SK-N-SH (cell line): Measurements from ENCODE around the gene CELSR2. TPM values are rescaled to one million over a fixed set of nuclear protein-coding genes. Genes with fewer than 3 reads are reported as not detected.
"Not testable (repeated sequence)": the region's sequence is repeated elsewhere in the genome, so short reads cannot be mapped to it uniquely, and the experiment has no call there.

ENCODE experiments used
- CTCF ChIA-PET: fragments of 300-600, 350-600 bp; formaldehyde crosslinking; extraction: SDS; loops from one replicate; lab custom pipeline; 2021; lab: Yijun Ruan, JAX
- POLR2A ChIA-PET: fragments of 350-600 bp; sonication (Branson Sonifier 250); formaldehyde crosslinking; extraction: SDS; loops from one replicate; lab custom pipeline; 2020; ENCODE audit warnings: antibody characterized with exemption, inconsistent platforms; lab: Yijun Ruan, JAX
- DNase-seq: peaks from one replicate; pipeline ENCODE4 v3.0.0; 2012
- H2AFZ ChIP-seq: fragments of 200-600 bp; sonication (generic); 2 replicates; pipeline ENCODE4 v1.8.1; 2016; ENCODE audit warnings: antibody characterized with exemption, mild to moderate bottlenecking, low read depth
- H3F3A ChIP-seq: fragments of 200-600 bp; sonication (generic); replicated peaks from 2 replicates; pipeline ENCODE3; 2016; ENCODE audit warnings: antibody characterized with exemption, mild to moderate bottlenecking; ENCODE audit not compliant: insufficient read depth
- H3K27ac ChIP-seq, 2 experiments: fragments of 200-500 bp in 1 of 2; fragments of 200-600 bp in 1 of 2; sonication (Bioruptor generic) in 1 of 2; sonication (generic), shearing (Covaris generic) in 1 of 2; 2 replicates each; pipeline versions ENCODE4 v1.5.1 to v1.6.1; 2014 to 2016; ENCODE audit warnings: low read depth in 2 of 2, inconsistent platforms in 1 of 2, low read length in 1 of 2, mild to moderate bottlenecking in 1 of 2, mixed read lengths in 1 of 2
- H3K27me3 ChIP-seq: fragments of 200-600 bp; sonication (generic), shearing (Covaris generic); 2 replicates; pipeline ENCODE4 v1.6.1; 2016; ENCODE audit warnings: mixed run types; ENCODE audit not compliant: insufficient read depth
- H3K36me3 ChIP-seq, 2 experiments: fragments of 200-500 bp in 1 of 2; fragments of 200-600 bp in 1 of 2; sonication (Bioruptor generic) in 1 of 2; sonication (generic) in 1 of 2; replicated peaks in 1 of 2; 2 replicates each; pipeline versions ENCODE3 to v1.5.1; 2014 to 2016; ENCODE audit warnings: low read length in 1 of 2, mild to moderate bottlenecking in 1 of 2; ENCODE audit not compliant: insufficient read depth in 2 of 2, control insufficient read depth in 1 of 2
- H3K4me1 ChIP-seq, 2 experiments: fragments of 200-500 bp in 1 of 2; fragments of 200-600 bp in 1 of 2; sonication (Bioruptor generic) in 1 of 2; sonication (generic), shearing (Covaris generic) in 1 of 2; 2 replicates each; pipeline versions ENCODE4 v1.5.1 to v1.6.1; 2014 to 2016; ENCODE audit warnings: low read depth in 1 of 2, low read length in 1 of 2, mixed run types in 1 of 2; ENCODE audit not compliant: insufficient read depth in 2 of 2, control insufficient read depth in 1 of 2
- H3K4me2 ChIP-seq: fragments of 200-600 bp; sonication (generic), shearing (Covaris generic); 2 replicates; pipeline ENCODE4 v1.6.1; 2017; ENCODE audit warnings: mixed run types
- H3K4me3 ChIP-seq, 2 experiments: fragments of 200-500 bp in 1 of 2; fragments of 200-600 bp in 1 of 2; sonication (Bioruptor generic) in 1 of 2; sonication (generic), shearing (Covaris generic) in 1 of 2; 2 replicates each; pipeline versions ENCODE4 v1.5.1 to v1.8.1; 2014 to 2016; ENCODE audit warnings: low read depth in 2 of 2, inconsistent platforms in 1 of 2, low read length in 1 of 2, mild to moderate bottlenecking in 1 of 2, mixed read lengths in 1 of 2, moderate library complexity in 1 of 2
- H3K79me2 ChIP-seq: fragments of 200-600 bp; sonication (generic); 2 replicates; pipeline ENCODE4 v1.8.1; 2017; ENCODE audit warnings: mild to moderate bottlenecking; ENCODE audit not compliant: insufficient read depth
- H3K9ac ChIP-seq: fragments of 200-600 bp; sonication (generic); 2 replicates; pipeline ENCODE4 v1.6.1; 2017; ENCODE audit warnings: mixed run types
- H3K9me2 ChIP-seq: fragments of 200-600 bp; sonication (generic); 2 replicates; pipeline ENCODE4 v1.6.1; 2017; ENCODE audit warnings: mixed run types
- H3K9me3 ChIP-seq: fragments of 200-600 bp; sonication (generic); 2 replicates; pipeline ENCODE4 v1.6.1; 2017; ENCODE audit warnings: mixed run types, mild to moderate bottlenecking, moderate library complexity
- H4K20me1 ChIP-seq: fragments of 200-600 bp; sonication (generic); 2 replicates; pipeline ENCODE4 v1.6.1; 2017; ENCODE audit warnings: mild to moderate bottlenecking, mixed run types; ENCODE audit not compliant: insufficient read depth
- ELF1 ChIP-seq: IDR thresholded peaks from 2 replicates; pipeline ENCODE4 v1.4.0; 2012
- EP300 ChIP-seq, 2 experiments: IDR thresholded peaks; 2 replicates each; pipeline versions ENCODE4 v1.4.0 to v1.6.1; 2012; ENCODE audit warnings: borderline replicate concordance in 1 of 2, low read depth in 1 of 2, low read length in 1 of 2
- EZH2phosphoT487 ChIP-seq: fragments of 200-600 bp; sonication (generic); IDR thresholded peaks from 2 replicates; pipeline ENCODE4 v1.6.1; 2017; ENCODE audit warnings: low read depth, mixed run types, mild to moderate bottlenecking, antibody characterized with exemption, moderate library complexity, borderline replicate concordance
- GATA2 ChIP-seq: sonication (generic); formaldehyde crosslinking; IDR thresholded peaks from 2 replicates; pipeline ENCODE4 v1.5.0; 2020; ENCODE audit warnings: mild to moderate bottlenecking, missing genetic modification reagents
- MEF2A ChIP-seq: IDR thresholded peaks from 2 replicates; pipeline ENCODE4 v1.4.0; 2012; ENCODE audit warnings: low read depth, borderline replicate concordance
- NFIC ChIP-seq: IDR thresholded peaks from 2 replicates; pipeline ENCODE4 v1.4.0; 2012; ENCODE audit warnings: borderline replicate concordance
- PBX3 ChIP-seq: IDR thresholded peaks from 2 replicates; pipeline ENCODE4; 2012
- POLR2AphosphoS5 ChIP-seq: IDR thresholded peaks from 2 replicates; pipeline ENCODE4 v1.6.1; 2012; ENCODE audit warnings: low read depth, low read length
- RCOR1 ChIP-seq: fragments of 150-350 bp; IDR thresholded peaks from 2 replicates; pipeline ENCODE4 v1.6.1; 2017; ENCODE audit warnings: antibody characterized with exemption, low read length
- RXRA ChIP-seq: IDR thresholded peaks from 2 replicates; pipeline ENCODE4 v1.4.0; 2012; ENCODE audit warnings: low read depth, mild to moderate bottlenecking, borderline replicate concordance
- SIN3A ChIP-seq: IDR thresholded peaks from 2 replicates; pipeline ENCODE4 v1.6.1; 2012; ENCODE audit warnings: low read depth, mild to moderate bottlenecking, low read length, moderate library complexity, borderline replicate concordance
- SMC3 ChIP-seq: IDR thresholded peaks from 2 replicates; pipeline ENCODE4 v1.6.1; 2012; ENCODE audit warnings: low read depth, low read length, improper control_type of control experiment
- TEAD4 ChIP-seq: IDR thresholded peaks from 2 replicates; pipeline ENCODE4 v1.4.0; 2012; ENCODE audit warnings: mild to moderate bottlenecking, borderline replicate concordance; ENCODE audit not compliant: insufficient read depth
- ZBTB33 ChIP-seq: IDR thresholded peaks from 2 replicates; pipeline ENCODE4 v1.4.0; 2012; ENCODE audit warnings: low read depth, borderline replicate concordance
- WGBS: methylation state at CpG from one replicate; pipeline ENCODE4 v1.1.6; 2017; ENCODE audit warnings: low lambda C conversion rate; 5-methylcytosine and 5-hydroxymethylcytosine counted together
- polyA plus RNA-seq, 3 experiments: library from polyadenylated mRNA; depleted of rRNA; stranded (reverse); fragments of >200 nt; gene quantifications; 2 replicates each; pipeline ENCODE4 v1.2.3, GENCODE V29; 2012
- TF ChIP-seq, protein P1 (sequence below): fragments of 200-600 bp; sonication (generic); IDR thresholded peaks from 2 replicates; pipeline ENCODE4 v1.6.1; 2017; ENCODE audit warnings: antibody characterized with exemption, mild to moderate bottlenecking, moderate library complexity

CELSR2 gene
- polyA plus RNA-seq, 1 of the 3 experiments (the other 2 are of a cell fraction) = 3.5 TPM

DNA sequence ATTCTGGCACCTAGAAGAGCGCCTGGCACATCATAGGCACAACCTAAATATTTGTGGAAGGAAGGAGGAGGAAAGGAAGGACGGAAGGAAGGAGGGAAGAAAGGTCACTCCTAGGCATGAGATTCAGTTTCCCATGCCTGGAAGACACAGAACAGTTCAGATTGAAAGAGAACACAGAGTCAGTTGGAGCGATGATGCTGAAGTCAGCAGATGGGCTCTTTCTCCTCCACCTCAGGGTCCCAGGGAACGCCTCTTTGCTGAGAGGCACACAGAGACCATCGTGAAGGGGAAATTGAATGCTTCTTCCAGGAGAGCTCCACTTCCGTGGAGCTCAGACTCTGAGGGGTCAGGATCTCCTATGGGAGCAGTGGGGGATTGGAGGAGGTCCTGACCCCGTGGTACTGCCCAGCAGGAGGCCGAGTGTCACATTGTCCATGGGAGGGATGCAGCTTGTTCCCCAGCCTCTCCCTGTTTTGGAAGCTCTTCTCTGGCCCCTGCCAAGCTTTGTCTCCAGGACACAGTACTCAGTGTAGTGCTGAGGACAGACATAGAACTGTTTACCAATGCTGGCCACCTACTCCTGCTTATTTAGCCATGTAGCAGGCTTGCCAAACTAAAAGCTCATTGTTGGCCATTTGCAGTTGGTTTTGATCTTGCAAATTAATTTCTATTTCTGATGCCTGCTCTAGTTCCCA lies 55.0 kb downstream of the CELSR2 start:
- Histone ChIP-seq H3K36me3 (peaks cover 0 to under 1% of the 10 kb centered on the region in 2 experiments), H4K20me1 (no peaks in the 10 kb centered on the region), H3K9me3 (no peaks in the 10 kb centered on the region), H3K4me1 (peaks cover 3 to 6% of the 10 kb centered on the region in 2 experiments; a peak in 3 of 4 replicates), H3K4me3 (no peak overlapping the region), H3F3A (no peaks in the 10 kb centered on the region), H3K4me2 (no peak overlapping the region), H3K27me3 (no peaks in the 10 kb centered on the region), H3K9ac (no peak overlapping the region), H3K9me2 (no peaks in the 10 kb centered on the region), H3K27ac (no peak overlapping the region), H2AFZ (no peak overlapping the region), H3K79me2 (no peaks in the 10 kb centered on the region)
- no peak for DNase-seq
- WGBS = 77% methylated on average over 5 of the region's 8 CpGs
- CTCF ChIA-PET = interaction anchor here (1.4 to 2.6 kb wide), 2 partner anchors 27 to 186 kb away, joined by 5 to 6 read pairs; no protein-coding TSS in a partner anchor
- POLR2A ChIA-PET = no interaction called here
- TF ChIP-seq RXRA (no peak), PBX3 (no peak), SMC3 (no peak), MEF2A (no peak)

DNA sequence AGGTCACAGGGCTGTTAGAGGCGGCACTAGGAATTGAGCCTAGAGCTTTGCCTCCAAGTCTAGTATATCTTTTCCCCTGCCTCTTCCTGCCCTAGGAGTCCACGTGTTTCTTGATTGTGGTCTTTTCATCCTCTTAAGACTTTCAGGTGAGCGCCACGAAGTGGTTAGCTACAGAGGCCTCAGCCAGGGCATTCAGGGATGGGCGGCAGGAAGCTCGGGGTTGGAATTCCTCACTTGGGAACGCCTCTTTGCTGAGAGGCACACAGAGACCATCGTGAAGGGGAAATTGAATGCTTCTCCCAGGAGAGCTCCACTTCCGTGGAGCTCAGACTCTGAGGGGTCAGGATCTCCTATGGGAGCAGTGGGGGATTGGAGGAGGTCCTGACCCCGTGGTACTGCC lies 56.7 kb downstream of the CELSR2 start:
- H3K9ac ChIP-seq, H3F3A ChIP-seq, H3K9me2 ChIP-seq, DNase-seq, H3K27ac ChIP-seq, H3K36me3 ChIP-seq, H3K9me3 ChIP-seq, H4K20me1 ChIP-seq, H3K4me1 ChIP-seq, H3K79me2 ChIP-seq, H3K4me2 ChIP-seq, POLR2A ChIA-PET, H2AFZ ChIP-seq, H3K27me3 ChIP-seq, H3K4me3 ChIP-seq: not testable (repeated sequence)
- CTCF ChIA-PET = interaction anchor here (0.8 to 2.7 kb wide), 2 partner anchors 15 to 93 kb away, joined by 3 to 13 read pairs; partner anchors contain the start of gene SORT1
- 90% methylated on average over 8 of the region's 10 CpGs for WGBS

GRCh38 chr1:109306832-109307273 lies 57.5 kb downstream of the CELSR2 start, which contains the start of gene MYBPHL:
TSS of gene MYBPHL (minus strand) at chr1:109307011. CDS start at chr1:109306991, 20 bp downstream.
- Histone ChIP-seq H3K79me2 (no peaks in the 10 kb centered on the region), H2AFZ (no peak within 1 kb of the TSS), H3K4me2 (no peak within 1 kb of the TSS), H3K4me3 (no peak within 1 kb of the TSS), H3K9me3 (no peaks in the 10 kb centered on the region), H3K9ac (no peak within 1 kb of the TSS), H4K20me1 (no peaks in the 10 kb centered on the region), H3K27ac (no peak within 1 kb of the TSS), H3K27me3 (no peaks in the 10 kb centered on the region), H3K36me3 (peaks cover 0 to 10% of the 10 kb centered on the region in 2 experiments), H3K9me2 (no peaks in the 10 kb centered on the region), H3K4me1 (peaks cover 0 to 3% of the 10 kb centered on the region in 2 experiments; a peak in 1 of 4 replicates), H3F3A (no peaks in the 10 kb centered on the region)
- no peak for DNase-seq
- ChIA-PET POLR2A (no interaction called here), CTCF (interaction anchor here (0.8 to 2.7 kb wide), 4 partner anchors 14 to 92 kb away, joined by 3 to 13 read pairs (median 4); partner anchors contain the start of gene SORT1)
- 80% methylated on average over 2 of the region's 7 CpGs for WGBS
- TF ChIP-seq ELF1 (no peak), EP300 (IDR thresholded peaks at IDR 0.05; ENCODE audit: borderline replicate concordance in 1 of 2, low read depth in 1 of 2, low read length in 1 of 2) (no peak), GATA2 (CRISPR knock-in tag) (no peak), PBX3 (no peak), RCOR1 (no peak), POLR2AphosphoS5 (no peak), SIN3A (no peak), NFIC (no peak), ZBTB33 (no peak), EZH2phosphoT487 (no peak), TEAD4 (no peak)
- TF ChIP-seq, protein P1, sequence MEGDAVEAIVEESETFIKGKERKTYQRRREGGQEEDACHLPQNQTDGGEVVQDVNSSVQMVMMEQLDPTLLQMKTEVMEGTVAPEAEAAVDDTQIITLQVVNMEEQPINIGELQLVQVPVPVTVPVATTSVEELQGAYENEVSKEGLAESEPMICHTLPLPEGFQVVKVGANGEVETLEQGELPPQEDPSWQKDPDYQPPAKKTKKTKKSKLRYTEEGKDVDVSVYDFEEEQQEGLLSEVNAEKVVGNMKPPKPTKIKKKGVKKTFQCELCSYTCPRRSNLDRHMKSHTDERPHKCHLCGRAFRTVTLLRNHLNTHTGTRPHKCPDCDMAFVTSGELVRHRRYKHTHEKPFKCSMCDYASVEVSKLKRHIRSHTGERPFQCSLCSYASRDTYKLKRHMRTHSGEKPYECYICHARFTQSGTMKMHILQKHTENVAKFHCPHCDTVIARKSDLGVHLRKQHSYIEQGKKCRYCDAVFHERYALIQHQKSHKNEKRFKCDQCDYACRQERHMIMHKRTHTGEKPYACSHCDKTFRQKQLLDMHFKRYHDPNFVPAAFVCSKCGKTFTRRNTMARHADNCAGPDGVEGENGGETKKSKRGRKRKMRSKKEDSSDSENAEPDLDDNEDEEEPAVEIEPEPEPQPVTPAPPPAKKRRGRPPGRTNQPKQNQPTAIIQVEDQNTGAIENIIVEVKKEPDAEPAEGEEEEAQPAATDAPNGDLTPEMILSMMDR = no peak
